ENCODE results near the gene RPAP3.
A peak's percentile ranks its signal among the peaks of the same experiment; 100 is the strongest.

RPAP3 gene

GRCh38 chr12:47705229-47705565, 633 bp downstream of the RPAP3 start:
- peaks cover 34% of the 10 kb centered on the region for H3K79me2 ChIP-seq (ENCODE audit: insufficient read depth, low read length)
- H3K27me3 ChIP-seq (ENCODE audit: insufficient read depth, low read length) = no peaks in the 10 kb centered on the region
- H3K36me3 ChIP-seq (ENCODE audit: insufficient read depth, low read length) = peaks cover 27% of the 10 kb centered on the region
- H2AFZ ChIP-seq (ENCODE audit: low read length) = no peak overlapping the region
- H3K4me2 ChIP-seq (ENCODE audit: low read length) = peak overlapping the region; percentile 85
- H3K9me2 ChIP-seq (ENCODE audit: low read depth, low read length) = no peaks in the 10 kb centered on the region
- H3K9me3 ChIP-seq (ENCODE audit: low read length) = no peaks in the 10 kb centered on the region
- TF ChIP-seq CTCF (IDR thresholded peaks at IDR 0.05; ENCODE audit: low read length) (no peak), EZH2 (IDR thresholded peaks at IDR 0.05; ENCODE audit: borderline replicate concordance, low read length) (no peak)
- H4K20me1 ChIP-seq (ENCODE audit: insufficient read depth, low read length) = no peaks in the 10 kb centered on the region
- peak overlapping the region; percentile 96 for H3K9ac ChIP-seq (ENCODE audit: low read length)
- peaks cover 62% of the 10 kb centered on the region for H3K4me1 ChIP-seq (ENCODE audit: insufficient read depth, low read length, severe bottlenecking)
- H3K4me3 ChIP-seq (ENCODE audit: low read depth, low read length, poor library complexity, severe bottlenecking) = peak overlapping the region; percentile 89
- H3K27ac ChIP-seq (ENCODE audit: low read depth, low read length, poor library complexity, severe bottlenecking) = peak overlapping the region; percentile 35
- no peaks in the 10 kb centered on the region; the same call in 1 of the 2 replicates for H3F3A ChIP-seq (ENCODE audit: insufficient read depth, low read length)

DNA sequence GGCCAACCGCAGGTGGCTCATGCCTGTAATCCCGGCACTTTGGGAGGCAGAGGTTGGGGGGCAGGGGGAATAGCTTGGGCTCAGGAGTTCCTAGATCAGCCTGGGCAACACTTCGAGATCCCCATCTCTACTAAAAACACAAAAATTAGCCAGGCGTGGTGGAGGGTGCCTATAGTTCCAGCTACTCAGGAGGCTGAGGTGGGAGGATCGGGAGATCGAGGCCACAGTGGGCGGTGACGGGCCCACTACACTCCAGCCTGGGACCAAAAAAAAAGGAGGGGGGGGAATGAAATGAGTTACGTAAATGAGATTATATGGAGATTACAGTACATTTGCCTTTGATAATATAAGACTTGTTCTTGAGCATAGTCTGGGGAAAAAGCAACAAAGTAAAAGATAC, 1.1 kb downstream of the RPAP3 start:
- TF ChIP-seq EZH2 (IDR thresholded peaks at IDR 0.05; ENCODE audit: borderline replicate concordance, low read length) (no peak), CTCF (IDR thresholded peaks at IDR 0.05; ENCODE audit: low read length) (no peak)
- no peaks in the 10 kb centered on the region for H3K9me2 ChIP-seq (ENCODE audit: low read depth, low read length)
- peak overlapping the region; percentile 89 for H3K4me3 ChIP-seq (ENCODE audit: low read depth, low read length, poor library complexity, severe bottlenecking)
- H3K4me2 ChIP-seq (ENCODE audit: low read length) = peak overlapping the region; percentile 85
- peaks cover 31% of the 10 kb centered on the region for H3K36me3 ChIP-seq (ENCODE audit: insufficient read depth, low read length)
- H4K20me1 ChIP-seq (ENCODE audit: insufficient read depth, low read length) = no peaks in the 10 kb centered on the region
- H3K9me3 ChIP-seq (ENCODE audit: low read length) = no peaks in the 10 kb centered on the region
- no peak overlapping the region for H2AFZ ChIP-seq (ENCODE audit: low read length)
- no peaks in the 10 kb centered on the region for H3K27me3 ChIP-seq (ENCODE audit: insufficient read depth, low read length)
- H3K4me1 ChIP-seq (ENCODE audit: insufficient read depth, low read length, severe bottlenecking) = peaks cover 57% of the 10 kb centered on the region
- H3K79me2 ChIP-seq (ENCODE audit: insufficient read depth, low read length) = peaks cover 34% of the 10 kb centered on the region
- H3F3A ChIP-seq (ENCODE audit: insufficient read depth, low read length) = no peaks in the 10 kb centered on the region; the same call in 1 of the 2 replicates
- peak overlapping the region; percentile 96 for H3K9ac ChIP-seq (ENCODE audit: low read length)
- H3K27ac ChIP-seq (ENCODE audit: low read depth, low read length, poor library complexity, severe bottlenecking) = no peak overlapping the region

GRCh38 chr12:47700263-47700662, 5.6 kb downstream of the RPAP3 start:
- H3K4me2 ChIP-seq (ENCODE audit: low read length) = no peak overlapping the region
- peaks cover 33% of the 10 kb centered on the region for H3K4me1 ChIP-seq (ENCODE audit: insufficient read depth, low read length, severe bottlenecking)
- no peak overlapping the region for H2AFZ ChIP-seq (ENCODE audit: low read length)
- no peak overlapping the region for H3K27ac ChIP-seq (ENCODE audit: low read depth, low read length, poor library complexity, severe bottlenecking)
- TF ChIP-seq EZH2 (IDR thresholded peaks at IDR 0.05; ENCODE audit: borderline replicate concordance, low read length) (no peak), CTCF (IDR thresholded peaks at IDR 0.05; ENCODE audit: low read length) (no peak)
- no peaks in the 10 kb centered on the region for H4K20me1 ChIP-seq (ENCODE audit: insufficient read depth, low read length)
- no peaks in the 10 kb centered on the region for H3K27me3 ChIP-seq (ENCODE audit: insufficient read depth, low read length)
- H3K9me2 ChIP-seq (ENCODE audit: low read depth, low read length) = no peaks in the 10 kb centered on the region
- peaks cover 25% of the 10 kb centered on the region for H3K79me2 ChIP-seq (ENCODE audit: insufficient read depth, low read length)
- no peaks in the 10 kb centered on the region for H3K9me3 ChIP-seq (ENCODE audit: low read length)
- H3K4me3 ChIP-seq (ENCODE audit: low read depth, low read length, poor library complexity, severe bottlenecking) = no peak overlapping the region
- no peak overlapping the region for H3K9ac ChIP-seq (ENCODE audit: low read length)
- peaks cover 66% of the 10 kb centered on the region for H3K36me3 ChIP-seq (ENCODE audit: insufficient read depth, low read length)
- no peaks in the 10 kb centered on the region; the same call in 1 of the 2 replicates for H3F3A ChIP-seq (ENCODE audit: insufficient read depth, low read length)
